Gastrocnemius medialis (tissue), 4 donors: Measurements from ENCODE around the gene CYS1. TPM values are rescaled to one million over a fixed set of nuclear protein-coding genes. Genes with fewer than 3 reads are reported as not detected.

ENCODE experiments used
- ATAC-seq, 2 donors: fragments of 150-250 bp; one replicate each; pipeline ENCODE4 v1.9.1; 2016
- DNase-seq, 2 donors: peaks; one replicate each; pipeline ENCODE4 v3.0.0-alpha.2; 2019
- H3K27ac ChIP-seq, 4 donors: fragments of 200-600 bp; sonication (generic); 1 replicate in 1 of 4; 2 replicates in 3 of 4; pipeline ENCODE4 v1.5.1; 2016 to 2018; ENCODE audit warnings: mild to moderate bottlenecking in 2 of 4, moderate library complexity in 1 of 4
- H3K27me3 ChIP-seq, 3 donors: fragments of 200-600 bp; sonication (generic) in 2 of 3; 1 replicate in 1 of 3; 2 replicates in 2 of 3; pipeline versions ENCODE4 v1.5.1 to v1.6.0; 2016 to 2019; ENCODE audit warnings: mild to moderate bottlenecking in 1 of 3, moderate library complexity in 1 of 3
- H3K36me3 ChIP-seq, 2 donors: fragments of 200-600 bp; sonication (generic) in 1 of 2; one replicate each; pipeline ENCODE4 v1.5.1; 2017 to 2018
- H3K4me1 ChIP-seq, 2 donors: fragments of 200-600 bp; sonication (generic) in 1 of 2; one replicate each; pipeline ENCODE4 v1.5.1; 2016 to 2017; ENCODE audit warnings: mild to moderate bottlenecking in 2 of 2
- H3K4me3 ChIP-seq, 4 donors: fragments of 200-600 bp; sonication (generic) in 3 of 4; 1 replicate in 1 of 4; 2 replicates in 3 of 4; pipeline ENCODE4 v1.5.1; 2016 to 2019; ENCODE audit warnings: mild to moderate bottlenecking in 2 of 4
- H3K9me3 ChIP-seq, 3 donors: fragments of 200-600 bp; sonication (generic) in 2 of 3; 1 replicate in 1 of 3; 2 replicates in 2 of 3; pipeline ENCODE4 v1.5.1; 2016 to 2019
- CTCF ChIP-seq, 5 experiments: fragments of 450-650 bp in 3 of 5; fragments of 200-600 bp in 2 of 5; sonication (generic) in 2 of 5; IDR thresholded peaks in 4 of 5; conservative IDR thresholded peaks in 1 of 5; 1 replicate in 4 of 5; 2 replicates in 1 of 5; pipeline ENCODE4 v1.5.1; 2016 to 2019; ENCODE audit warnings: antibody characterized with exemption in 5 of 5, mild to moderate bottlenecking in 3 of 5, moderate library complexity in 3 of 5
- POLR2A ChIP-seq, 2 donors: fragments of 450-650 bp; IDR thresholded peaks; one replicate each; pipeline ENCODE4 v1.6.1; 2017; ENCODE audit warnings: antibody characterized with exemption in 2 of 2, mild to moderate bottlenecking in 2 of 2, moderate library complexity in 2 of 2
- in situ Hi-C, 4 donors: fragments of 200-750 bp; cut with MboI; loops; one replicate each; pipeline versions ENCODE4 v1.15.0 to v1.8.0; 2017; ENCODE audit warnings: low sequenced_read_pairs in 4 of 4
- intact Hi-C: fragments of 100-400 bp; cut with DNase I; formaldehyde crosslinking; loops from one replicate; pipeline ENCODE4 v1.15.1; 2023; ENCODE audit warnings: low total_unique reads
- total RNA-seq, 4 donors: library from RNA; depleted of rRNA; stranded (reverse); fragments of >200 nt; gene quantifications; one replicate each; pipeline versions ENCODE4 v1.1.0 to v1.2.3, GENCODE V29; 2016

Gene CYS1
- total RNA-seq, 4 donors from 2014 or later, result 0.10 to 0.42 (median 0.18) TPM; not detected in 1

- Histone ChIP-seq H3K36me3 (no peaks in the 10 kb centered on the region), H3K27me3 (no peaks in the 10 kb centered on the region), H3K27ac (peak overlapping the region; percentile 79 to 91 (median 84)), H3K4me3 (no peak overlapping the region), H3K4me1 (peaks cover 52 to 72% of the 10 kb centered on the region in 2 donors), H3K9me3 (no peaks in the 10 kb centered on the region)
- intact Hi-C loops, result loop anchor here (5.0 to 10.0 kb wide), 6 partner anchors 198 to 1555 kb away; partner anchors contain the start of genes ADAM17, CPSF3, ITGB1BP1 and PDIA6
- TF ChIP-seq CTCF (IDR thresholded peaks at IDR 0.05 in 4 of 5, conservative IDR thresholded peaks at IDR 0.05 in 1 of 5), result peak in 1 of 5 experiments; percentile 6
- no peak for TF ChIP-seq POLR2A (IDR thresholded peaks at IDR 0.05)
- in situ Hi-C loops, result loop anchor here in 3 of 4 donors (10.0 to 25.0 kb wide), 3 partner anchors 225 to 403 kb away; partner anchors contain the start of gene YWHAQ (in 1 of the 3)
- no peak for ATAC-seq
- peak; percentile 58 to 73 for DNase-seq
Observed at GRCh38 chr2:10039658-10040410, 40.4 kb downstream of the CYS1 start.

GRCh38 chr2:10038716-10039115, 41.5 kb downstream of the CYS1 start:
- DNase-seq (no peak), ATAC-seq (no peak)
- no peaks in the 10 kb centered on the region for H3K9me3 ChIP-seq
- intact Hi-C loops (loop anchor here (5.0 kb wide), 1 partner anchor 774 kb away; the partner anchor contains the start of gene PDIA6), in situ Hi-C loops (loop anchor here in 2 of 4 donors (25.0 kb wide), 2 partner anchors 226 to 401 kb away; partner anchors contain the start of gene YWHAQ (in 1 of the 2))
- H3K36me3 ChIP-seq, result no peaks in the 10 kb centered on the region
- TF ChIP-seq POLR2A (IDR thresholded peaks at IDR 0.05), result no peak
- TF ChIP-seq CTCF (IDR thresholded peaks at IDR 0.05 in 4 of 5, conservative IDR thresholded peaks at IDR 0.05 in 1 of 5), result no peak
- peak overlapping the region in 1 of 4 donors; percentile 41 for H3K27ac ChIP-seq
- peaks cover 52 to 65% of the 10 kb centered on the region in 2 donors for H3K4me1 ChIP-seq
- no peak overlapping the region for H3K4me3 ChIP-seq
- H3K27me3 ChIP-seq, result no peaks in the 10 kb centered on the region

GRCh38 chr2:10038123-10038522, 42.1 kb downstream of the CYS1 start:
- TF ChIP-seq CTCF (IDR thresholded peaks at IDR 0.05 in 4 of 5, conservative IDR thresholded peaks at IDR 0.05 in 1 of 5), result no peak
- TF ChIP-seq POLR2A (IDR thresholded peaks at IDR 0.05), result no peak
- no peaks in the 10 kb centered on the region for H3K27me3 ChIP-seq
- no peak overlapping the region for H3K4me3 ChIP-seq
- H3K27ac ChIP-seq, result peak overlapping the region in 3 of 4 donors; percentile 76 to 86 (median 83)
- DNase-seq, result no peak
- H3K9me3 ChIP-seq, result no peaks in the 10 kb centered on the region
- in situ Hi-C loops, result loop anchor here in 2 of 4 donors (25.0 kb wide), 2 partner anchors 226 to 401 kb away; partner anchors contain the start of gene YWHAQ (in 1 of the 2)
- intact Hi-C loops, result loop anchor here (5.0 kb wide), 1 partner anchor 774 kb away; the partner anchor contains the start of gene PDIA6
- ATAC-seq, result no peak
- peaks cover 52 to 65% of the 10 kb centered on the region in 2 donors for H3K4me1 ChIP-seq
- H3K36me3 ChIP-seq, result no peaks in the 10 kb centered on the region

GRCh38 chr2:10036095-10036884, 43.9 kb downstream of the CYS1 start:
- TF ChIP-seq CTCF (IDR thresholded peaks at IDR 0.05 in 4 of 5, conservative IDR thresholded peaks at IDR 0.05 in 1 of 5) (peak; percentile 47 to 69 (median 57)), POLR2A (IDR thresholded peaks at IDR 0.05) (no peak)
- DNase-seq (peak; percentile 91 to 92), ATAC-seq (peak; percentile 84 to 87)
- peak overlapping the region in 1 of 4 donors; percentile 18 for H3K4me3 ChIP-seq
- no peaks in the 10 kb centered on the region for H3K27me3 ChIP-seq
- H3K36me3 ChIP-seq, result no peaks in the 10 kb centered on the region
- intact Hi-C loops (loop anchor here (1.0 to 5.0 kb wide), 3 partner anchors 12 to 776 kb away; partner anchors contain the start of gene PDIA6), in situ Hi-C loops (loop anchor here in 2 of 4 donors (25.0 kb wide), 2 partner anchors 224 to 399 kb away; partner anchors contain the start of gene YWHAQ (in 1 of the 2))
- peaks cover 43 to 49% of the 10 kb centered on the region in 2 donors for H3K4me1 ChIP-seq
- no peaks in the 10 kb centered on the region for H3K9me3 ChIP-seq
- H3K27ac ChIP-seq, result peak overlapping the region; percentile 76 to 87 (median 84)
